D721Med (cell line): ENCODE measurements around the gene DAZAP2.

Source experiments
- DNase-seq: peaks from one replicate; pipeline ENCODE4 v3.0.0; 2011; ENCODE audit warnings: low spot score; ENCODE audit not compliant: insufficient read length
- FAIRE-seq: peaks from 2 replicates; lab custom pipeline; 2011; peaks lifted over from hg19 to GRCh38; lab: Jason Lieb, UNC
- TF ChIP-seq, protein P1 (sequence below): IDR thresholded peaks from 2 replicates; pipeline ENCODE4 v1.5.1; 2012; ENCODE audit warnings: mild to moderate bottlenecking, control low read depth; ENCODE audit not compliant: insufficient read depth; ENCODE audit errors: missing control alignments

Gene DAZAP2

GRCh38 chr12:51238510-51239334 is at the start of gene DAZAP2:
DAZAP2 (plus strand) TSS chr12:51238826; CDS start chr12:51238908, 82 bp downstream.
- no peak for FAIRE-seq
- DNase-seq: peak; percentile 96

DNA sequence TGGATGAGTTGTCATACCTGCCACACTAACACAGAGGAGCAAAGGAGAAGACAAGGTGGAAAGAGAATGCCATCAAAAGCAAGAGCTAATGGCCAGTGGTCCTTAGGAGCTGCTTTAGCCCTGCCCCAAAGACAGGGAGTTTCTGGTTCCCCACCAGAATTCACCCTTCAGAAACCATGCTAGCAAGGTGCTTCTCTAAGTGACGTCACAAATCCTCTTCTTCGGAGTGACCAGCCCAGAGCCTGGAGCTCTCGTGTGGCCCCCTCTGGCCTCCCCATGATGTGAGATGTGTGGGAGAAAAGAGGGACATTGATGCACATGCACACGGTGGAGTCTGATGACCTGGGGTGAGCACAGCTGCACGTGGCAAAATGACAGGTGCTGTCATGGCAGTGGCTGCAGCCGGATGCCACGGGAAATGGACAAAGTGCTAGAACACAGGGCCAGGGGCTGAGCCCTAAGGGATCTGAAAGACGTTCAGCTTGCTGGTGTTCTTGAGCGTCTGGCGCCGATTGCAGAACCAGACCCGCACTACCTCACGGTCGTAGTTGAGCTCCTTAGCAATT is 48.8 kb upstream of the DAZAP2 start:
- TF ChIP-seq, protein P1, sequence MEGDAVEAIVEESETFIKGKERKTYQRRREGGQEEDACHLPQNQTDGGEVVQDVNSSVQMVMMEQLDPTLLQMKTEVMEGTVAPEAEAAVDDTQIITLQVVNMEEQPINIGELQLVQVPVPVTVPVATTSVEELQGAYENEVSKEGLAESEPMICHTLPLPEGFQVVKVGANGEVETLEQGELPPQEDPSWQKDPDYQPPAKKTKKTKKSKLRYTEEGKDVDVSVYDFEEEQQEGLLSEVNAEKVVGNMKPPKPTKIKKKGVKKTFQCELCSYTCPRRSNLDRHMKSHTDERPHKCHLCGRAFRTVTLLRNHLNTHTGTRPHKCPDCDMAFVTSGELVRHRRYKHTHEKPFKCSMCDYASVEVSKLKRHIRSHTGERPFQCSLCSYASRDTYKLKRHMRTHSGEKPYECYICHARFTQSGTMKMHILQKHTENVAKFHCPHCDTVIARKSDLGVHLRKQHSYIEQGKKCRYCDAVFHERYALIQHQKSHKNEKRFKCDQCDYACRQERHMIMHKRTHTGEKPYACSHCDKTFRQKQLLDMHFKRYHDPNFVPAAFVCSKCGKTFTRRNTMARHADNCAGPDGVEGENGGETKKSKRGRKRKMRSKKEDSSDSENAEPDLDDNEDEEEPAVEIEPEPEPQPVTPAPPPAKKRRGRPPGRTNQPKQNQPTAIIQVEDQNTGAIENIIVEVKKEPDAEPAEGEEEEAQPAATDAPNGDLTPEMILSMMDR: no peak
- FAIRE-seq: no peak
- no peak for DNase-seq

More at GRCh38 chr12:51238510-51239334, at the start of gene DAZAP2:
- TF ChIP-seq, protein P1: peak; percentile 1

DNA sequence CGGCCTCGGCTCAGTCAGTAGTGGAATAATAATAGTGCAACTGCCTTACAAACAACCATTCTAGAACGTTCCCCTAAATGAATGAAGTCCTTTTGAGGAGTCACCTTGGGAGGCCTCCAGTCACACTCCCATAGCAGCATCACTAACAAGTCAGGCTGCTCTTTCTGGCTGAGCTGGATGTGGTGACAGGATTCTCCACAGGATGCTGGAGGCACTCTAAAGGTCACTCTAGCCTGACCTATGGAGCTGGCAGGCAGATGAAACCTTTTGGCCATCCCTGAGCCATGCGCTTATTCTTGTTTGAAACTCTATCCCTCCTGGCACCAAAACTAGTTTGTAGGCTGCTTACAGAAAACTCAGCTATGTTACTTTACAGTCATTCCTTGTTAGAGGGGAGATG is 47.8 kb upstream of the DAZAP2 start:
- DNase-seq (no peak), FAIRE-seq (no peak)
- TF ChIP-seq, protein P1: no peak

DNA sequence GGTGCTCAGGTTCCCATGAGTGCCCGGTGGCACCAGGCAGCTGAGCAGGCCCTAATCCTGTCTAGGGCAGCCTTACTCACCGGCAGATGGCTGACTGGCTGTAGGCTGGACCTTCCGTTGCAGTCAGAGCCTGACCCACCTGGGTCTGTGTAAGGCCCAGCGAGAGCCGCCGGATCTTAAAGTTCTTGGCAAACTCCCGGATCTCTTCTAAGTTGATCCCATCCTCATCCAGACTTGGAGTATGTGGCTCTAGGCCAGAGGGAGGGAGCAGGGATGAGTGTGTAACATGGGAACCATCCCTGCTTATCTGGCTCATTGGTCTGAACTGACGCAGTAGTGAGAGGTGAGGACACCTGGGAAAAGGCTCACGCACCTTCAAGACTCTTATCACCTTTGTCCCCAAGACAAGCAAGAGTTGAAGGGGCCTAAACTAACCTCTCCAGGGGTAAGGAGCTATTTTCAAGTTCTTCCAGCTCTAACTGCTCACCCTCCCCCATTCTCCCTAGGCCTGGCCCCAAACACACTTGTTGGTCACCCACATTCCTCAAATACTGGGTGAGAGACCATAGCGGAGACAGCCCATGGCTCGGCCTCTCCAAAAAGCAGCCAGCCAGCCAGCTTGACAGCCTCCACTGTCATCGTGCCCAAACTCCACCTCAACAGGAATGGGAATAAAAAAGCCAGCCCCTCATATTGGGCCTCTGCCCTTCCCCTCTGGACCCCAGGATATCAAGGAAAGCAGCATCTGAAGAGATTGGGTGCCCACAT is 46.9 kb upstream of the DAZAP2 start:
- DNase-seq (no peak), FAIRE-seq (no peak)
- TF ChIP-seq, protein P1: no peak

DNA sequence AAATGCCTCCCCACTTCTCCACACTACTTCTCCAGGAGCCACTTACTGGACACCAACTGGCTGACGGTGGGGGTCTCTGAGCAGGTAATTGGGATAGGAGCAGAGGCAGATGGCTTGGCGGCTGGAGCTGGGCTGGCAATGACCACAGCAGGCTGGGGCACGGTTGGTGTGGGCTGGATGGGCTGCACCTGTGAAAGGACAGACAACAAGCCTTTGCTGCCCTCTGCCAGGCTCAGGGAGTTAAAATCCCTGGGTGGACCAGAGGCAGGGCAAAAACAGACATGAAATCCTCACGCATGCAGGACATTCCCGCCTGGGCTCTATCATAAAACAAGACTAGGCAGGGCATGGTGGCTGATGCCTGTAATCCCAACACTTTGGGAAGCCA is 46.3 kb upstream of the DAZAP2 start:
- TF ChIP-seq, protein P1: peak; percentile 0
- DNase-seq (no peak), FAIRE-seq (no peak)

DNA sequence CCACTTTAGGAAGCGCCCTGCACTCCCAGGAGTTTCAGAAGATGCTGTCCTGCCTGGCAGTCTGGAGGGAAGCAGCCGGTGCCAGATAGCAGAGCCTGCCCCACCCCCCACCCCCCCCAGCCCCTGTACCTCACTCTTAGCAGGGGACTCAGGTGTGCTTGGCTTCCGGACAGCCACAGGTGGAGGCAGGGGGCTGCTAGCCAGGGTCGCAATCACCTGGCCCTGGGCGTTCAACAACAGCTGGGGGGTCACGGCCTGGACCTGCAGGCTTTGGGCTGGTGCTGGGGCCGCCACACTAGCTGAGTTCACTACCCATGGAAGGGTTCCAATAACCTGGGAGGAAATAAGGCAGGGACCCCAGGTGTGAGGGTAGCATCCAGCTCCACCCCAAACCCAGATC is 42.8 kb upstream of the DAZAP2 start:
- no peak for FAIRE-seq
- TF ChIP-seq, protein P1: no peak
- no peak for DNase-seq
